Lung (tissue), 12 donors: Measurements from ENCODE around the gene MDH1. TPM values are rescaled to one million over a fixed set of nuclear protein-coding genes. Genes with fewer than 3 reads are reported as not detected.
"Not testable (repeated sequence)": the region's sequence is repeated elsewhere in the genome, so short reads cannot be mapped to it uniquely, and the experiment has no call there.

Experiments
- ATAC-seq: fragments of 200-7000 bp; cut with Tn5 transposase; one replicate; pipeline ENCODE4 v1.9.1; 2020; ENCODE audit warnings: moderate number of reproducible peaks; ENCODE audit not compliant: insufficient read depth, low FRiP score
- DNase-seq, 3 donors: peaks; one replicate each; pipeline ENCODE4 v3.0.0-alpha.2; 2013 to 2017
- H3K27ac ChIP-seq, 2 donors: one replicate each; pipeline ENCODE4 v1.5.1; 2013; ENCODE audit warnings: mild to moderate bottlenecking in 2 of 2, moderate library complexity in 2 of 2, control low read depth in 1 of 2, inconsistent platforms in 1 of 2, low read depth in 1 of 2, low read length in 1 of 2
- H3K27me3 ChIP-seq, 3 donors: one replicate each; pipeline ENCODE4 v1.5.1; 2013; ENCODE audit warnings: low read length in 2 of 3; ENCODE audit not compliant: control insufficient read depth in 3 of 3, insufficient read depth in 3 of 3
- H3K36me3 ChIP-seq, 4 donors: one replicate each; pipeline ENCODE4 v1.5.1; 2013; ENCODE audit warnings: low read length in 4 of 4, mild to moderate bottlenecking in 1 of 4, moderate library complexity in 1 of 4; ENCODE audit not compliant: control insufficient read depth in 4 of 4, insufficient read depth in 4 of 4
- H3K4me1 ChIP-seq, 5 donors: one replicate each; pipeline ENCODE4 v1.5.1; 2013; ENCODE audit warnings: low read length in 5 of 5, mild to moderate bottlenecking in 2 of 5, moderate library complexity in 1 of 5; ENCODE audit not compliant: control insufficient read depth in 5 of 5, insufficient read depth in 5 of 5
- H3K4me3 ChIP-seq: one replicate; pipeline ENCODE4 v1.5.1; 2013; ENCODE audit warnings: mild to moderate bottlenecking, control low read depth, moderate library complexity
- H3K9ac ChIP-seq, 2 donors: one replicate each; pipeline ENCODE4 v1.5.1; 2013; ENCODE audit warnings: low read length in 2 of 2, control low read depth in 1 of 2; ENCODE audit not compliant: insufficient read depth in 1 of 2
- H3K9me3 ChIP-seq, 4 donors: one replicate each; pipeline ENCODE4 v1.5.1; 2013; ENCODE audit warnings: low read length in 3 of 4, mild to moderate bottlenecking in 1 of 4, moderate library complexity in 1 of 4; ENCODE audit not compliant: control insufficient read depth in 4 of 4, insufficient read depth in 3 of 4
- WGBS, 2 donors: extraction: QIAGEN DNeasy Blood & Tissue Kit; methylation state at CpG; one replicate each; pipeline ENCODE4 v1.1.7; 2013; 5-methylcytosine and 5-hydroxymethylcytosine counted together
- polyA plus RNA-seq, 2 donors: library from polyadenylated mRNA; stranded (reverse); fragments of 200-250 nt; gene quantifications; one replicate each; pipeline ENCODE4 v1.2.1, GENCODE V29; 2013
- total RNA-seq, 2 donors: library from RNA; depleted of rRNA in 1 of 2; stranded (reverse); fragments of >200 nt in 1 of 2; gene quantifications; one replicate each; pipeline ENCODE4 v1.2.1, GENCODE V29; 2014 to 2021
- TF ChIP-seq, protein P1 (sequence below): IDR thresholded peaks from 2 replicates; pipeline ENCODE4 v1.5.1; 2012; ENCODE audit warnings: mild to moderate bottlenecking; ENCODE audit errors: control extremely low read depth, extremely low read depth
- donor health status: control.
- donor health status: control.
- donor health status: Bipolar disorder and iron deficiency.
- donor health status: healthy.
- donor health status: DM: yes; HTN: yes; CAD: no.

The MDH1 gene
- total and polyA plus RNA-seq, 4 donors, result 110 to 203 (median 120) TPM

DNA sequence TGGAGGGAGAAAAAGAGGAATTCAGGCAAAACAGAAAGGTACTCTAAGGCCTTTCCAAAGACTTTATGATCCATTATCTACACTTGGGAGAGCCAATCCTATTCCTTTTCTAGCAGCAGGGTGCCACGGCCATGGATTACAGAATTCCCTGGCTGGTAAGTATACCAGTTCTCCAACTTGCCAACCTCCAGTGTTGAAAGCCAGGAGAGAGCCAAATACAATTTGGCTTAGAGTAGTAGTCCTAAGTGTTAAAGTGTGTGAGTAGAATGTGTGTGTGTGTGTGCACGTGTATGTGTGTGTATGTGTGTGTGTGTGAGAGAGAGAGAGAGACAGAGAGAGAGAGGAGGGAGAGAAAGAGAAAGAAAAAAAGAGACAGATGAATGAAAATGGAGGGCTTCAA lies 43.7 kb upstream of the MDH1 start:
- no peak overlapping the region for H3K4me3 ChIP-seq
- H3K9me3 ChIP-seq, result peaks cover 0 to 4% (median 0%) of the 10 kb centered on the region in 4 donors
- ATAC-seq, result no peak
- no peaks in the 10 kb centered on the region for H3K27me3 ChIP-seq
- H3K27ac ChIP-seq, result no peak overlapping the region
- H3K36me3 ChIP-seq, result no peaks in the 10 kb centered on the region
- H3K9ac ChIP-seq, result no peak overlapping the region
- TF ChIP-seq, protein P1, sequence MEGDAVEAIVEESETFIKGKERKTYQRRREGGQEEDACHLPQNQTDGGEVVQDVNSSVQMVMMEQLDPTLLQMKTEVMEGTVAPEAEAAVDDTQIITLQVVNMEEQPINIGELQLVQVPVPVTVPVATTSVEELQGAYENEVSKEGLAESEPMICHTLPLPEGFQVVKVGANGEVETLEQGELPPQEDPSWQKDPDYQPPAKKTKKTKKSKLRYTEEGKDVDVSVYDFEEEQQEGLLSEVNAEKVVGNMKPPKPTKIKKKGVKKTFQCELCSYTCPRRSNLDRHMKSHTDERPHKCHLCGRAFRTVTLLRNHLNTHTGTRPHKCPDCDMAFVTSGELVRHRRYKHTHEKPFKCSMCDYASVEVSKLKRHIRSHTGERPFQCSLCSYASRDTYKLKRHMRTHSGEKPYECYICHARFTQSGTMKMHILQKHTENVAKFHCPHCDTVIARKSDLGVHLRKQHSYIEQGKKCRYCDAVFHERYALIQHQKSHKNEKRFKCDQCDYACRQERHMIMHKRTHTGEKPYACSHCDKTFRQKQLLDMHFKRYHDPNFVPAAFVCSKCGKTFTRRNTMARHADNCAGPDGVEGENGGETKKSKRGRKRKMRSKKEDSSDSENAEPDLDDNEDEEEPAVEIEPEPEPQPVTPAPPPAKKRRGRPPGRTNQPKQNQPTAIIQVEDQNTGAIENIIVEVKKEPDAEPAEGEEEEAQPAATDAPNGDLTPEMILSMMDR, result no peak
- H3K4me1 ChIP-seq, result no peaks in the 10 kb centered on the region
- WGBS, 2 donors, result 91 to 94% methylated on average over 2 of the region's 2 CpGs
- no peak for DNase-seq

DNA sequence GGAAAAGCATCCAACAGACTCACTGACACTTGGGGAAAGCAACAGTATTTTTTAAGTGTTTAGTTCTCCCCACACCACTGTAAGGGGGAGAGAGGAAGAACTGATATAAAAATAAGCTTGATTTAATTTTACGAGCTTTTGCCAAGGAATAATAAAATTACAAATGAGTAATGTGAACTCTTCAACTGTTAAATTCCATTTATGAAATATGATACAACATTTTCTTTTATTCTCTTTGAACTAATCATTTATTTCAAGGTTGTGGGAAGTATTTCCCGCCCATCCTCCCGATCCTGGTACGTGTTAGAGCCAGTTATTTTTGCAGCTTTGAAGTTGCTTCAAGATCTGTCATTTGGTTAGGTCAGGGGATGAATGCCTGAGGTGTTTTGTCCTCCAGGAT lies 35.7 kb upstream of the MDH1 start:
- no peak for ATAC-seq
- no peaks in the 10 kb centered on the region for H3K27me3 ChIP-seq
- 79 to 87% methylated on average over 4 of the region's 4 CpGs for WGBS, 2 donors
- peaks cover 0 to 6% (median 2%) of the 10 kb centered on the region in 4 donors for H3K36me3 ChIP-seq
- H3K9ac ChIP-seq, result no peak overlapping the region
- no peak overlapping the region for H3K4me3 ChIP-seq
- no peak overlapping the region for H3K27ac ChIP-seq
- no peaks in the 10 kb centered on the region for H3K9me3 ChIP-seq
- peaks cover 0 to 6% (median 0%) of the 10 kb centered on the region in 5 donors for H3K4me1 ChIP-seq
- TF ChIP-seq, protein P1, result no peak
- peak in 1 of 3 donors; percentile 3 for DNase-seq

DNA sequence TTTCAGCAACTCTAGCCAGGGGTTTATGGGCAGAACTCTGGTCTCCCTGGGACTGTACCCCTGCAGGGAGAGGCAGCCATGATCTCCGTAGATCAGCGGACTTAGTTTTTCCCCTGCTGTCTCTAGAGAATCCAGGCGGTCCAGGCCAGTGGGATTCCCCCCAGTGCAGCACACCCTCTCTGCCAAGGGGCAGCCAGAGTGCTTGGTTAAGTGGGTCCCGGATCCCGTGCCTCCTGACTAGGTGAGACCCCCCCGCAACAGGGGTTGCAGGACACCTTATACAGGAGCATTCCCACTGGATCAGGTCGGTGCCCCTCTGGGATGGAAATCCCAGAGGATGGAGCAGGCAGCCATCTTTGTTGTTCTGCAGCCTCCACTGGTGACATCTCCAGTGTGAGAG lies 33.5 kb upstream of the MDH1 start:
- Histone ChIP-seq H3K27ac (no peak overlapping the region), H3K27me3 (no peaks in the 10 kb centered on the region), H3K36me3 (peaks cover 0 to 6% (median 2%) of the 10 kb centered on the region in 4 donors), H3K9me3 (no peaks in the 10 kb centered on the region), H3K9ac (no peak overlapping the region), H3K4me1 (peaks cover 0 to 6% (median 0%) of the 10 kb centered on the region in 5 donors), H3K4me3 (no peak overlapping the region)
- 97 to 98% methylated on average over 7 of the region's 7 CpGs for WGBS, 2 donors
- TF ChIP-seq, protein P1, result no peak
- ATAC-seq, result no peak
- no peak for DNase-seq

DNA sequence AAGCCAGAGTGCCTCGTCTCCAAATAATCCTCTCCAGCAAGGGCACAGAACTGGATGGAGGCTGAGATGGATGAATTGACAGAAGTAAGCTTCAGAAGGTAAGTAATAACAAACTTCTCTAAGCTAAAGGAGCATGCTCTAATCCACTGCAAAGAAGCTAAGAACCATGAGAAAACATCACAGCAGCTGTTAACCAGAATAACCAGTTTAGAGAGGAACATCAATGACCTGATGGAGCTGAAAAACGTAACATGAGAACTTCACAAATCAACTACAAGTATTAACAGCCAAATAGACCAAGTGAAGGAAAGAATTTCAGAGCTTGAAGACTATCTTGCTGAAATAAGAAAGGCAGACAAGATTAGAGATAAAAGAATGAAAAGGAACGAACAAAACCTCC lies 32.8 kb upstream of the MDH1 start:
- 86 to 92% methylated on average over 3 of the region's 3 CpGs for WGBS, 2 donors
- Histone ChIP-seq H3K27ac (no peak overlapping the region), H3K4me3 (no peak overlapping the region), H3K27me3 (no peaks in the 10 kb centered on the region), H3K36me3 (peaks cover 0 to 6% (median 2%) of the 10 kb centered on the region in 4 donors), H3K9ac (no peak overlapping the region), H3K9me3 (no peaks in the 10 kb centered on the region), H3K4me1 (peaks cover 0 to 6% (median 0%) of the 10 kb centered on the region in 5 donors)
- ATAC-seq (no peak), DNase-seq (no peak)
- TF ChIP-seq, protein P1, result no peak

DNA sequence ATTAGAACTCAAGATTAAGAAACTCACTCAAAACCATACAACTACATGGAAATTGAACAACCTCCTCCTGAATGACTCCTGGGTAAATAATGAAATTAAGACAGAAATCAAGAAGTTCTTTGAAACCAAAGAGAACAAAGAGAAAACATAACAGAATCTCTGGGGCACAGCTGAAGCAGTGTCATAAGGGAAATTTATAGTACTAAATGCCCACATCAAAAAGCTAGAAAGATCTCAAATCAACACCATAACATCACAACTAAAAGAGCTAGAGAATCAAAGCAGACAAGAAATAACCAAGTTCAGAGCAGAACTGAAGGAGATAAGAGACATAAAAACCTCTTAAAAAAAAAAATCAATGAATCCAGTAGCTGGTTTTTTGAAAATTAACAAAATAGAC lies 30.9 kb upstream of the MDH1 start:
- not testable (repeated sequence) for H3K9me3 ChIP-seq, H3K4me1 ChIP-seq, ATAC-seq, H3K4me3 ChIP-seq, H3K27me3 ChIP-seq, H3K27ac ChIP-seq, H3K36me3 ChIP-seq, H3K9ac ChIP-seq, DNase-seq

DNA sequence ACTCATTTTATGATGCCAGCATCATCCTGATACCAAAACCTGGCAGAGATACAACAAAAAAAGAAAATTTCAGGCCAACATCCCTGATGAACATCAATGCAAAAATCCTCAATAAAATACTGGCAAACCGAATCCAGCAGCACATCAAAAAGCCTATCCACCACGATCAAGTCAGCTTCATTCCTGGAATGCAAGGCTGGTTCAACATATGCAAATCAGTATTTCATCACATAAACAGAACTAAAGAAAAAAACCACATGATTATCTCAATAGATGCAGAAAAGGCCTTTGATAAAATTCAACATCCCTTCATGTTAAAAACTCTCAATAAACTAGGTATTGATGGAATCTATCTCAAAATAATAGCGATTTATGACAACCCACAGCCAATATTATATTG lies 29.8 kb upstream of the MDH1 start:
- not testable (repeated sequence) for H3K4me1 ChIP-seq, H3K4me3 ChIP-seq, ATAC-seq, H3K27me3 ChIP-seq, H3K9ac ChIP-seq, DNase-seq, H3K36me3 ChIP-seq, H3K27ac ChIP-seq, H3K9me3 ChIP-seq
- WGBS, 2 donors, result 61 to 89% methylated on average over 3 of the region's 3 CpGs
